ENCODE results near the gene PDIK1L. TPM values are rescaled to one million over a fixed set of nuclear protein-coding genes. Genes with fewer than 3 reads are reported as not detected.

PDIK1L gene
- polyA plus RNA-seq, 1 donor (not counting 4 experiments of a cell fraction or from before 2014, with no cell fraction given) = 2.8 TPM

DNA sequence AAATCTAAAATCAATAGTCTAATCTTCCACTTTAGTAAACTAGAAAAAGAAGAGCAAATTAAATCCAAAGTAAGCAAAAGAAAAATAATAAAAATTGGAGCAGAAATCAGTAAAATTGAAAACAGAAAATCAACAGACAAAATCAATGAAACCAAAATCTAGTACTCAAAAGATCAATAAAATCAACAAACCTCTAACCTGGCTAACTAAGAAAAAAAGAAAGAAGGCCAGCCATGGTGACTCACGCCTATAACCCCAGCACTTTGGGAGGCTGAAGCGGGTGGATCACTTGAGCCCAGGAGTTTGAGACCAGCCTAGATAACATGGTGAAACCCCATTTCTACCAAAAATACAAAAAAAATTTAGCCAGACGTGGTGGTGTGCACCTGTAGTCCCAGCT is 22.8 kb downstream of the PDIK1L start:
- DNase-seq (ENCODE audit: low read depth, low spot score) (no peak), FAIRE-seq (no peak)
- dilution Hi-C loops (cut with MboI; ENCODE audit: extremely low pct_ligation_motif_present, low sequenced_read_pairs) = no loop called here
- no peaks in the 10 kb centered on the region for H3K27me3 ChIP-seq (ENCODE audit: control insufficient read depth, extremely low read depth, insufficient read depth, low read length)
- H3K4me2 ChIP-seq (ENCODE audit: control insufficient read depth, extremely low read depth, insufficient read depth, low read depth, low read length) = no peak overlapping the region
- no peaks in the 10 kb centered on the region for H3K9me1 ChIP-seq (ENCODE audit: control insufficient read depth, extremely low read depth, insufficient read depth, low read length)
- H2AFZ ChIP-seq (ENCODE audit: control insufficient read depth, low read length) = no peak overlapping the region
- no peaks in the 10 kb centered on the region for H3K36me3 ChIP-seq (ENCODE audit: control insufficient read depth in 2 of 2, extremely low read depth in 1 of 2, insufficient read depth in 2 of 2, low read length in 2 of 2)
- TF ChIP-seq, protein P1, sequence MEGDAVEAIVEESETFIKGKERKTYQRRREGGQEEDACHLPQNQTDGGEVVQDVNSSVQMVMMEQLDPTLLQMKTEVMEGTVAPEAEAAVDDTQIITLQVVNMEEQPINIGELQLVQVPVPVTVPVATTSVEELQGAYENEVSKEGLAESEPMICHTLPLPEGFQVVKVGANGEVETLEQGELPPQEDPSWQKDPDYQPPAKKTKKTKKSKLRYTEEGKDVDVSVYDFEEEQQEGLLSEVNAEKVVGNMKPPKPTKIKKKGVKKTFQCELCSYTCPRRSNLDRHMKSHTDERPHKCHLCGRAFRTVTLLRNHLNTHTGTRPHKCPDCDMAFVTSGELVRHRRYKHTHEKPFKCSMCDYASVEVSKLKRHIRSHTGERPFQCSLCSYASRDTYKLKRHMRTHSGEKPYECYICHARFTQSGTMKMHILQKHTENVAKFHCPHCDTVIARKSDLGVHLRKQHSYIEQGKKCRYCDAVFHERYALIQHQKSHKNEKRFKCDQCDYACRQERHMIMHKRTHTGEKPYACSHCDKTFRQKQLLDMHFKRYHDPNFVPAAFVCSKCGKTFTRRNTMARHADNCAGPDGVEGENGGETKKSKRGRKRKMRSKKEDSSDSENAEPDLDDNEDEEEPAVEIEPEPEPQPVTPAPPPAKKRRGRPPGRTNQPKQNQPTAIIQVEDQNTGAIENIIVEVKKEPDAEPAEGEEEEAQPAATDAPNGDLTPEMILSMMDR (optimal IDR thresholded peaks at IDR 0.05 in 1 of 3, IDR thresholded peaks at IDR 0.05 in 1 of 3, conservative IDR thresholded peaks at IDR 0.05 in 1 of 3; ENCODE audit: extremely low read depth in 1 of 3, insufficient read depth in 2 of 3, low read length in 3 of 3) = no peak
- TF ChIP-seq EZH2 (IDR thresholded peaks at IDR 0.05; ENCODE audit: low read length) = no peak
- no peaks in the 10 kb centered on the region for H3K79me2 ChIP-seq (ENCODE audit: control insufficient read depth, insufficient read depth, low read length)
- H3K9me3 ChIP-seq (ENCODE audit: control insufficient read depth, low read depth, low read length) = no peaks in the 10 kb centered on the region
- H3K4me1 ChIP-seq (ENCODE audit: control insufficient read depth, extremely low read depth, insufficient read depth, low read length) = no peaks in the 10 kb centered on the region
- no peak overlapping the region for H3K9ac ChIP-seq (ENCODE audit: control insufficient read depth, extremely low read depth, insufficient read depth, low read length)
- no peak overlapping the region for H3K4me3 ChIP-seq (ENCODE audit: control insufficient read depth in 2 of 3, extremely low read depth in 1 of 3, insufficient read depth in 2 of 3, low read depth in 1 of 3, low read length in 3 of 3)
- H4K20me1 ChIP-seq (ENCODE audit: control insufficient read depth, extremely low read depth, insufficient read depth, low read length) = no peaks in the 10 kb centered on the region
- H3K27ac ChIP-seq (ENCODE audit: control insufficient read depth, insufficient read depth, low read length) = no peak overlapping the region

DNA sequence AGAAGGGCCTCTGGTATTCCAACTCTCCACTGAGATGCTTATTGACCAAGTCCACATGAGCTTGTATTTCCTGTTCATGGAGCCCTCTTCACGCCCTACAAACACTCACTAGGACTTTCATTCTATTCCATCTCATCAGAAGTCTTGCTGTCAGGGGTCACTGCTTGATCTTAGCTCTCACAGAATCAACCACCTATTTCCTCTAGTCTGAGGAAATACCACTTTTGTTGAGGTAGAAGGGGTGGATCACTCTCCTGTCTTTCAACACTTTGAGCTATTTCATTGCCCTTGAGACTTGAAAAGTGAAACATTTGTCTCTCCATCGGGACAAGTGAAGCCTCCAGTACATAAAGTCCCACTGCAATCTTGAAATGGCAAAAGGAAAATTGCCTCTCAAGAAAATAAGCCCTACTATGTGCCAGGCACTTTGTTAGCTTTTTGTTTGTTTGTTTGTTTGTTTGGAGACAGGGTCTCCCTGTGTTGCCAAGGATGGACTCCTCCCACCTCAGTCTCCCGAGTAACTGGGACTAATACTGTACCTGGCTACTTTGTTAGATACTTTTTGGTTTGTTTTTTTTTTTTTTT is 27.4 kb downstream of the PDIK1L start:
- Histone ChIP-seq H3K79me2 (ENCODE audit: control insufficient read depth, insufficient read depth, low read length) (no peaks in the 10 kb centered on the region), H2AFZ (ENCODE audit: control insufficient read depth, low read length) (no peak overlapping the region), H4K20me1 (ENCODE audit: control insufficient read depth, extremely low read depth, insufficient read depth, low read length) (no peaks in the 10 kb centered on the region), H3K9me1 (ENCODE audit: control insufficient read depth, extremely low read depth, insufficient read depth, low read length) (no peaks in the 10 kb centered on the region), H3K9ac (ENCODE audit: control insufficient read depth, extremely low read depth, insufficient read depth, low read length) (no peak overlapping the region), H3K4me3 (ENCODE audit: control insufficient read depth in 2 of 3, extremely low read depth in 1 of 3, insufficient read depth in 2 of 3, low read depth in 1 of 3, low read length in 3 of 3) (no peak overlapping the region), H3K27ac (ENCODE audit: control insufficient read depth, insufficient read depth, low read length) (no peak overlapping the region), H3K36me3 (ENCODE audit: control insufficient read depth in 2 of 2, extremely low read depth in 1 of 2, insufficient read depth in 2 of 2, low read length in 2 of 2) (no peaks in the 10 kb centered on the region), H3K27me3 (ENCODE audit: control insufficient read depth, extremely low read depth, insufficient read depth, low read length) (no peaks in the 10 kb centered on the region), H3K4me2 (ENCODE audit: control insufficient read depth, extremely low read depth, insufficient read depth, low read depth, low read length) (no peak overlapping the region), H3K4me1 (ENCODE audit: control insufficient read depth, extremely low read depth, insufficient read depth, low read length) (no peaks in the 10 kb centered on the region), H3K9me3 (ENCODE audit: control insufficient read depth, low read depth, low read length) (no peaks in the 10 kb centered on the region)
- FAIRE-seq (no peak), DNase-seq (ENCODE audit: low read depth, low spot score) (no peak)
- TF ChIP-seq, protein P1 (optimal IDR thresholded peaks at IDR 0.05 in 1 of 3, IDR thresholded peaks at IDR 0.05 in 1 of 3, conservative IDR thresholded peaks at IDR 0.05 in 1 of 3; ENCODE audit: extremely low read depth in 1 of 3, insufficient read depth in 2 of 3, low read length in 3 of 3) = no peak
- TF ChIP-seq EZH2 (IDR thresholded peaks at IDR 0.05; ENCODE audit: low read length) = no peak
- dilution Hi-C loops (cut with MboI; ENCODE audit: extremely low pct_ligation_motif_present, low sequenced_read_pairs) = no loop called here

All from keratinocyte (primary cell).